ENCODE results near the gene PPP2R5C. TPM values are rescaled to one million over a fixed set of nuclear protein-coding genes. Genes with fewer than 3 reads are reported as not detected.

The PPP2R5C gene
- total and polyA plus RNA-seq, 9 of the 15 experiments (the other 6 are each of a cell fraction or from before 2014, with no cell fraction given): 284 to 617 (median 395) TPM

- no peak for DNase-seq (ENCODE audit: extremely low read depth in 1 of 4, low spot score in 3 of 4)
- ATAC-seq: no peak
- Histone ChIP-seq H3K4me1 (replicated peaks in 1 of 2; ENCODE audit: control insufficient read depth in 2 of 2, insufficient read depth in 2 of 2, low read length in 2 of 2) (peaks cover 6 to 16% of the 10 kb centered on the region in 2 experiments; a peak in 3 of 5 replicates), H3K9ac (ENCODE audit: insufficient read depth in 1 of 2, low read depth in 2 of 2, low read length in 2 of 2) (no peak overlapping the region), H3K9me3 (replicated peaks; ENCODE audit: control insufficient read depth, insufficient read depth, low read depth, low read length) (no peaks in the 10 kb centered on the region), H3K9me1 (ENCODE audit: control insufficient read depth, insufficient read depth, low read length) (no peaks in the 10 kb centered on the region), H3K27ac (ENCODE audit: extremely low read depth, low read depth, low read length) (no peak overlapping the region), H3K4me3 (no peak overlapping the region), H2AFZ (ENCODE audit: low read depth, low read length) (no peak overlapping the region), H3K4me2 (ENCODE audit: insufficient read depth, low read length) (no peak overlapping the region), H3K79me2 (ENCODE audit: control insufficient read depth, insufficient read depth, low read length) (peaks cover 76% of the 10 kb centered on the region), H3K36me3 (ENCODE audit: control insufficient read depth, insufficient read depth, low read length) (peaks cover 70% of the 10 kb centered on the region), H4K20me1 (replicated peaks; ENCODE audit: control insufficient read depth, insufficient read depth, low read length) (no peaks in the 10 kb centered on the region), H3K27me3 (ENCODE audit: control insufficient read depth in 2 of 2, insufficient read depth in 2 of 2, low read length in 2 of 2) (no peaks in the 10 kb centered on the region)
- POLR2A ChIA-PET: no interaction called here
- TF ChIP-seq TEAD2 (tag; IDR thresholded peaks at IDR 0.05) (no peak), HBP1 (CRISPR knock-in tag; IDR thresholded peaks at IDR 0.05) (no peak), FOXA3 (CRISPR knock-in tag; conservative IDR thresholded peaks at IDR 0.05 in 1 of 2, IDR thresholded peaks at IDR 0.05 in 1 of 2) (no peak), SREBF2 (CRISPR knock-in tag; IDR thresholded peaks at IDR 0.05) (no peak), ZNF395 (CRISPR knock-in tag; IDR thresholded peaks at IDR 0.05) (no peak), RAD21 (CRISPR knock-in tag; conservative IDR thresholded peaks at IDR 0.05 in 1 of 2, IDR thresholded peaks at IDR 0.05 in 1 of 2) (no peak), CREB5 (CRISPR knock-in tag; IDR thresholded peaks at IDR 0.05) (no peak), ZFP1 (CRISPR knock-in tag; IDR thresholded peaks at IDR 0.05) (no peak), SRSF1 (IDR thresholded peaks at IDR 0.05; ENCODE audit: low read depth, low read length) (no peak), ZNF175 (CRISPR knock-in tag; IDR thresholded peaks at IDR 0.05; ENCODE audit: low read depth) (no peak), ZNF707 (CRISPR knock-in tag; conservative IDR thresholded peaks at IDR 0.05) (no peak), TFAP4 (CRISPR knock-in tag; IDR thresholded peaks at IDR 0.05; ENCODE audit: borderline replicate concordance) (no peak), MTA3 (IDR thresholded peaks at IDR 0.05; ENCODE audit: borderline replicate concordance) (no peak), RCOR1 (IDR thresholded peaks at IDR 0.05; ENCODE audit: borderline replicate concordance in 1 of 2, low read depth in 2 of 2, low read length in 2 of 2) (no peak)
- CTCF ChIA-PET (ENCODE audit: low intra/inter-chr PET ratio): no interaction called here
- intact Hi-C loops (cut with micrococcal nuclease) (no loop called here), in situ Hi-C loops (cut with MboI) (no loop called here)
- no TSS peak for BruUV-seq (replicated peaks)
- WGBS (ENCODE audit: insufficient coverage, low coverage, missing lambda C conversion rate): 91% methylated on average over 9 of the region's 9 CpGs
- no peak for FAIRE-seq
Observed at GRCh38 chr14:101878211-101878821, 116.8 kb downstream of the PPP2R5C start.
